Fibroblast of lung (primary cell): Measurements from ENCODE around the gene TNIP1. TPM values are rescaled to one million over a fixed set of nuclear protein-coding genes. Genes with fewer than 3 reads are reported as not detected.

Experiments used
- DNase-seq, 2 donors: peaks; one replicate each; pipeline versions ENCODE4 v3.0.0 to v3.0.0-alpha.2; 2010; ENCODE audit warnings: low read depth in 2 of 2
- H2AFZ ChIP-seq: 2 replicates; pipeline ENCODE4 v1.5.1; 2012; ENCODE audit warnings: low read length, control low read depth, inconsistent platforms
- H3K27ac ChIP-seq: 2 replicates; pipeline ENCODE4 v1.5.1; 2011; ENCODE audit warnings: low read length, control low read depth; ENCODE audit not compliant: insufficient read depth
- H3K27me3 ChIP-seq: 2 replicates; pipeline ENCODE4 v1.5.1; 2011; ENCODE audit warnings: mild to moderate bottlenecking, low read length; ENCODE audit not compliant: control insufficient read depth, insufficient read depth
- H3K36me3 ChIP-seq: 2 replicates; pipeline ENCODE4 v1.5.1; 2011; ENCODE audit warnings: low read length; ENCODE audit not compliant: control insufficient read depth, insufficient read depth
- H3K4me1 ChIP-seq: 2 replicates; pipeline ENCODE4 v1.5.1; 2011; ENCODE audit warnings: low read length; ENCODE audit not compliant: control insufficient read depth, insufficient read depth; ENCODE audit errors: extremely low read depth
- H3K4me2 ChIP-seq: 2 replicates; pipeline ENCODE4 v1.5.1; 2011; ENCODE audit warnings: low read length, control low read depth; ENCODE audit not compliant: insufficient read depth; ENCODE audit errors: extremely low read depth
- H3K4me3 ChIP-seq, 4 experiments: fragments of 200-600 bp in 1 of 4; sonication (generic) in 1 of 4; replicated peaks in 1 of 4; 2 replicates each; pipeline ENCODE4 v1.5.1; 2011 to 2016; ENCODE audit warnings: low read length in 4 of 4, low read depth in 3 of 4, mild to moderate bottlenecking in 3 of 4, control low read depth in 2 of 4, inconsistent platforms in 1 of 4, mixed read lengths in 1 of 4; ENCODE audit not compliant: insufficient read depth in 1 of 4; ENCODE audit errors: control extremely low read depth in 1 of 4
- H3K79me2 ChIP-seq: 2 replicates; pipeline ENCODE4 v1.5.1; 2012; ENCODE audit warnings: mild to moderate bottlenecking, low read length, inconsistent platforms; ENCODE audit not compliant: control insufficient read depth, insufficient read depth
- H3K9ac ChIP-seq: 2 replicates; pipeline ENCODE4 v1.5.1; 2011; ENCODE audit warnings: mild to moderate bottlenecking, low read length, control low read depth; ENCODE audit not compliant: insufficient read depth
- H3K9me3 ChIP-seq: 2 replicates; pipeline ENCODE4 v1.5.1; 2012; ENCODE audit warnings: low read depth, low read length; ENCODE audit not compliant: control insufficient read depth, insufficient read depth
- H4K20me1 ChIP-seq: 2 replicates; pipeline ENCODE4 v1.5.1; 2011; ENCODE audit warnings: low read length; ENCODE audit not compliant: control insufficient read depth, insufficient read depth; ENCODE audit errors: extremely low read depth
- EZH2 ChIP-seq: IDR thresholded peaks from 2 replicates; pipeline ENCODE4 v1.5.1; 2012; ENCODE audit warnings: low read length, control low read depth, mild to moderate bottlenecking; ENCODE audit errors: missing control alignments
- polyA plus RNA-seq, 2 donors: library from polyadenylated mRNA; depleted of rRNA in 1 of 2; stranded (reverse) in 1 of 2; unstranded in 1 of 2; fragments of >200 nt; gene quantifications; 2 replicates each; pipeline ENCODE4 v1.2.1, GENCODE V29; 2011 to 2012; ENCODE audit warnings: missing spikeins in 1 of 2
- total RNA-seq: library from RNA; depleted of rRNA; stranded (reverse); fragments of >200 nt; gene quantifications from 2 replicates; pipeline ENCODE4 v1.2.1, GENCODE V29; 2014
- TF ChIP-seq, protein P1 (sequence below), 2 donors: IDR thresholded peaks in 1 of 2; conservative IDR thresholded peaks in 1 of 2; 1 replicate in 1 of 2; 2 replicates in 1 of 2; pipeline ENCODE4 v1.5.1; 2011 to 2012; ENCODE audit warnings: low read length in 2 of 2, control low read depth in 1 of 2, inconsistent platforms in 1 of 2, low read depth in 1 of 2, mild to moderate bottlenecking in 1 of 2

Gene TNIP1
- total and polyA plus RNA-seq, 2 donors (not counting 1 experiment from before 2014, with no cell fraction given) = 47.2 to 59.1 TPM

DNA sequence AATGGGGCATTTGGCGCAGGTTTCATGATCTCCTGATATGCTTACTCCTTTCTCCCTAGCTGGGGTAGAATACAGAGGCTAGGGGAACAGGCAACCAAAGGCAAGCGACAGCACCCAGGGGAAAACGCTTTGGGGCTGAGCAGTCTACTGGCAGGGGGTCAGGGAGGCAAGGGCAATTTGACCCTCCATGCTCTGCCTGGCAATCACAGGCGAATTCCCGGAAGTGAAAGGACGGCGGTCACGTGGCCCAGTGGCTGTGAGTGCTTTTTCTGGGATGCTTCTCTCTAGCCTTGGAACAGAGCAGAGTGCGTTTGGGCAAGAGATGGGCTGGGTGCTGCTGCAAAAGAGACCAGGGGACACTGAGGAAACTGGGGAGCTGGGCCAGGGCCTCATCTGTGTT lies 54.7 kb downstream of the TNIP1 start:
- H3K9ac ChIP-seq = no peak overlapping the region
- H2AFZ ChIP-seq = no peak overlapping the region
- no peak for DNase-seq
- peaks cover 11% of the 10 kb centered on the region for H3K36me3 ChIP-seq
- no peak overlapping the region for H3K4me2 ChIP-seq
- H3K79me2 ChIP-seq = no peaks in the 10 kb centered on the region
- no peaks in the 10 kb centered on the region for H3K27me3 ChIP-seq
- no peaks in the 10 kb centered on the region for H4K20me1 ChIP-seq
- no peaks in the 10 kb centered on the region for H3K9me3 ChIP-seq
- TF ChIP-seq EZH2 = no peak
- TF ChIP-seq, protein P1, sequence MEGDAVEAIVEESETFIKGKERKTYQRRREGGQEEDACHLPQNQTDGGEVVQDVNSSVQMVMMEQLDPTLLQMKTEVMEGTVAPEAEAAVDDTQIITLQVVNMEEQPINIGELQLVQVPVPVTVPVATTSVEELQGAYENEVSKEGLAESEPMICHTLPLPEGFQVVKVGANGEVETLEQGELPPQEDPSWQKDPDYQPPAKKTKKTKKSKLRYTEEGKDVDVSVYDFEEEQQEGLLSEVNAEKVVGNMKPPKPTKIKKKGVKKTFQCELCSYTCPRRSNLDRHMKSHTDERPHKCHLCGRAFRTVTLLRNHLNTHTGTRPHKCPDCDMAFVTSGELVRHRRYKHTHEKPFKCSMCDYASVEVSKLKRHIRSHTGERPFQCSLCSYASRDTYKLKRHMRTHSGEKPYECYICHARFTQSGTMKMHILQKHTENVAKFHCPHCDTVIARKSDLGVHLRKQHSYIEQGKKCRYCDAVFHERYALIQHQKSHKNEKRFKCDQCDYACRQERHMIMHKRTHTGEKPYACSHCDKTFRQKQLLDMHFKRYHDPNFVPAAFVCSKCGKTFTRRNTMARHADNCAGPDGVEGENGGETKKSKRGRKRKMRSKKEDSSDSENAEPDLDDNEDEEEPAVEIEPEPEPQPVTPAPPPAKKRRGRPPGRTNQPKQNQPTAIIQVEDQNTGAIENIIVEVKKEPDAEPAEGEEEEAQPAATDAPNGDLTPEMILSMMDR (conservative IDR thresholded peaks at IDR 0.05 in 1 of 2, IDR thresholded peaks at IDR 0.05 in 1 of 2; ENCODE audit: low read depth in 1 of 2, low read length in 2 of 2) = no peak
- H3K4me3 ChIP-seq = no peak overlapping the region
- peaks cover 34% of the 10 kb centered on the region for H3K4me1 ChIP-seq
- no peak overlapping the region for H3K27ac ChIP-seq

DNA sequence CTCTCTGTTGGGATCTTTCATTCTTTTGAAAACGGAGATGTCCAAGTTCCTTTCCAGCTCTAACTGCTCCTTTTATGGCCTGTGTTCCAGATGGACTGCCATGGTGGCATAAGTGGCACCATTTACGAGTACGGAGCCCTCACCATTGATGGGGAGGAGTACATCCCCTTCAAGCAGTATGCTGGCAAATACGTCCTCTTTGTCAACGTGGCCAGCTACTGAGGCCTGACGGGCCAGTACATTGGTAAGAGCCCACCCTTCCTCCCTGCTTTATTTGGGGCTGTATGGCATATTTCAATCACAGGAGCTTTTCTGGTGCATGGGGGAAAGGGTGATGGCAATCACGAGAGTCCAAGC lies 55.6 kb downstream of the TNIP1 start:
- Histone ChIP-seq H2AFZ (no peak overlapping the region), H3K27me3 (no peaks in the 10 kb centered on the region), H4K20me1 (no peaks in the 10 kb centered on the region), H3K79me2 (no peaks in the 10 kb centered on the region), H3K4me1 (peaks cover 36% of the 10 kb centered on the region), H3K9me3 (no peaks in the 10 kb centered on the region), H3K36me3 (peaks cover 11% of the 10 kb centered on the region), H3K4me2 (no peak overlapping the region), H3K27ac (no peak overlapping the region), H3K9ac (no peak overlapping the region), H3K4me3 (no peak overlapping the region)
- no peak for TF ChIP-seq EZH2
- TF ChIP-seq, protein P1 (conservative IDR thresholded peaks at IDR 0.05 in 1 of 2, IDR thresholded peaks at IDR 0.05 in 1 of 2; ENCODE audit: low read depth in 1 of 2, low read length in 2 of 2) = no peak
- DNase-seq = no peak

DNA sequence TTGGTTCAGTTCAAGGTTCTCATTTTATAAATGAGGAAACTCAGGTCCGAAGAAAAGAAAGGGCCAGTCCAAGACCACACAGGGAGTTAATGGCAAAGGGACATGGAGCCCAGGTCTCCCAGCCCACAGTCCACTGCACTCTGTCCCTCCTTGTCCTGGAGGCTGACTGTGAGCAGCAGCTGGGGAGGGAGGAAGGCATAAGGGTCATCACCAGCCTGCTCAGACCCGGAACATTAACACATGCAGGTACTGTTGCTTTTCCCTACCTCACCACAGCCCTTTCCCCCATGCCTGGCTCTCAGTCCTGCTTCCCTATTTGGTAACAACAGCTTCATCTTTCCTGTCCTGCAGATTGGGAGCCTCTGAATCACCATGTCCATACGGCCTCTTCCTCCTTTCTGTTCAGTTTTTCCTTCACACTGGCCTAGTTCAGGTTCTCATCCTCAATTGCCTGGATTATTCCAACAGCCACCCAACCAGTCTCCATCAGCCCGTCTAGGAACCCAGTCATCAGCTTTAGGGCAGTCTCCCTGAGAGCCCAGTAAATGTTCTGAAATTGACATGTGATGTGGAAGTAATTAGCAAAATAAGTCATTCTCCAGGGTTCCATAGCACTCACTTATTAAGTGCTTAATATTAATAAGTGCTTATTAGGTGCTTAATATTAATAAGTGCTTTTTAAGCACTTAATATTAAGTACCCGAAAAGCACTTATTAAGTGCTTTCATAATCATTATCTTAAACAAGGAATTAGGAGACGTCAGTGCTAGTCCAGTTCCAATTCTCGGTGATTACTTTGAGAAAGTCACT lies 56.2 kb downstream of the TNIP1 start:
- Histone ChIP-seq H3K9ac (no peak overlapping the region), H3K27ac (no peak overlapping the region), H3K4me1 (peaks cover 36% of the 10 kb centered on the region), H3K79me2 (no peaks in the 10 kb centered on the region), H2AFZ (no peak overlapping the region), H3K9me3 (no peaks in the 10 kb centered on the region), H3K36me3 (peaks cover 11% of the 10 kb centered on the region), H3K4me2 (no peak overlapping the region), H4K20me1 (no peaks in the 10 kb centered on the region), H3K27me3 (no peaks in the 10 kb centered on the region), H3K4me3 (no peak overlapping the region)
- TF ChIP-seq, protein P1 (conservative IDR thresholded peaks at IDR 0.05 in 1 of 2, IDR thresholded peaks at IDR 0.05 in 1 of 2; ENCODE audit: low read depth in 1 of 2, low read length in 2 of 2) = no peak
- no peak for TF ChIP-seq EZH2
- no peak for DNase-seq
